Lung microvascular endothelial cell (primary cell): ENCODE measurements around the gene RMI2. TPM values are rescaled to one million over a fixed set of nuclear protein-coding genes. Genes with fewer than 3 reads are reported as not detected.
A peak's percentile ranks its signal among the peaks of the same experiment; 100 is the strongest.
"Not testable (repeated sequence)": the region's sequence is repeated elsewhere in the genome, so short reads cannot be mapped to it uniquely, and the experiment has no call there.

ENCODE experiments used
- DNase-seq, 2 donors: peaks; one replicate each; pipeline versions ENCODE4 v3.0.0 to v3.0.0-alpha.2; 2010; ENCODE audit warnings: low read depth in 2 of 2
- total RNA-seq: library from RNA; depleted of rRNA; stranded (reverse); fragments of >200 nt; gene quantifications from 2 replicates; pipeline ENCODE4 v1.2.1, GENCODE V29; 2014

RMI2 gene
- total RNA-seq, 1 donor from 2014 or later, result 0.99 TPM

DNA sequence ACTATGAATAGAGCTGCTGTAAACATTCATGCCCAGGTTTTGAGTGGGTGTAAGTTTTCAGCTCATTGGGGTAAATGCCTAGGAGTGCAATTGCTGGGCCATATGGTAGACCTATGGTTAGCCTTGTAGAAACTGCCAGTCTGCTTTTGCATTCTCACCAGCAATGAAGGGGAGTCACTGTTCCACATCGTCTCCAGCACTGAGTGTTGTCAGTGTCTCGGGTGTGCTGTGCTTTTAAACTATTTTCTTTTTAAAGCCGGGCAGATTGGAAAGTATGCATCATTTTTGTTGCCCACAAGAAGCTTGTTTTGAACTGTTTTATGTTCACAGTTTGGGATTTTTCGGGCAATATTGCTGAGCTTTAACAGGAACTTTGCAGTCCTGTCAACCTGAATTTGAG lies 7.9 kb downstream of the RMI2 start:
- no peak for DNase-seq

DNA sequence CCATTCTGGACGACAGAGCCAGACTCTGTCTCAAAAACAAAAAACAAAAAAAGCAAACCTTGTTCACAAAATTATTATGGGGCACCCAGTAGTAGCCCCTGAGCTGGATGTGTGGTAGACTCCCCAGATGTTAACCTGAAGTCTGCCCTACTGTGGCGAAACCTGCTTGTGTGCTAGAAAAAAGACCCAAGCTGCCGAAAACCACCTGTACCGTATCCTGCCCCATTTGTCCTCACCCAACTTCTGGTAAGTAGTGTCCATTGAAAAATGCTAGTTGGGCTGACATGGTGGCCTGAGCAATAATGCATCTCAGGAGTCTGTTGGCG lies 9.1 kb downstream of the RMI2 start:
- no peak for DNase-seq

DNA sequence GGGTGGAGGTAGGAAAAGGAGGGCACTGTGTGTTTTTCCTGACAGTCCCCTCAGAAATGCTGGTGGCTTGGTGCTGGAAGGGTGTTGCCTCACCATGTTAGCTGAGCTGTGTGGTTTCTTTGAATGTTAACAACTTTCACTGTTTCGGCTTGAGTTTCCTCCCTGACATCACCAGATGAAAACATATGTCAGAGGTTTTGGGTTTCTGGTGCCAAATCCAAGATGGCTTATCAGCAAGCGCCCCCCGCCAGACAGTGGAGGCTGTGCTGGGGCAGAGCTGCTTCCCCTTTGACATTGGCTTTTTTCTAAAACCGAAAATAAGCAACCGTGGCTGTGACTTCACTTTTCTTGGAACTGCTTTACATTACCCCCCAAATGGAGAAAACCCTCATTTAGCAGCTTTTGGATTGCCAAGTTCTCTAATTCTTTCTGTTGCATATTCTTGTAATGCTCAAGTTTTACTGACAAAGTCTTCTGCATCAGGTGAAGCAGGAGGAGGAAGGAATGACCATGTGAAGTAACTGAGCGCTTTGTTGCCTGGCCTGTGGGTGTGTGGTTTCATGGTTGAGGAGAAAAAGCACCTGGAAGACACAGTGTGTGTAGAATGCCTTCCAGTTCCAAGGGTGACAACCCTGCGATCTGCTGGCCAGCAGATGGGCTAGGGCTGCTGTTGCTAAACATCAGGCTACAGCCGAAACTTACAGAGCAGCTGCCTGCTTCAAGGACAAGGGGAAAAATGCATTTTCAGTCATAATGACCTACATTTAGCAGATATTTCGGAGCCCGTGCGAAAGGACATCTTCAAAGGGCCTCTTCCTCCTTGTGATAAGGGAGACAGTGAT lies 9.7 kb downstream of the RMI2 start:
- no peak for DNase-seq

DNA sequence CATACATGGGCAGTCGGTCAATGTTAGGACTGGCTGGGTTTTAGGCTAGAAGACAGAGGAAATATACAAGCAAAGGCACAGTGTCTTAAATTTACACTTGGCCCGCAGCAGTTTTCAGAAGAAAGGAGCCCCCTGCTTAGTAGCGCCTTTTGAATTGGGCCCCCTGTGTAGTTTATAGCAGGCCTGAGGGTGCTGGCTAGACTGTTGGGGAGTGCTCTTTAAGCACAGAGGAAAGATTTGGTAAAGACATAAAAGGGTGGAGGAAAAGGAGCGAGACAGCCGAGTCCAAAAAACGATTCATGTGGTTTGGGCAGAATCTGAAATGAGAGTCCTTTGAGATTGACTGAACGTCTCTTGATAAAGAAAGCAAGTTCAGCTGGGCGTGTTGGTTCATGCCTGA lies 10.6 kb downstream of the RMI2 start:
- no peak for DNase-seq

DNA sequence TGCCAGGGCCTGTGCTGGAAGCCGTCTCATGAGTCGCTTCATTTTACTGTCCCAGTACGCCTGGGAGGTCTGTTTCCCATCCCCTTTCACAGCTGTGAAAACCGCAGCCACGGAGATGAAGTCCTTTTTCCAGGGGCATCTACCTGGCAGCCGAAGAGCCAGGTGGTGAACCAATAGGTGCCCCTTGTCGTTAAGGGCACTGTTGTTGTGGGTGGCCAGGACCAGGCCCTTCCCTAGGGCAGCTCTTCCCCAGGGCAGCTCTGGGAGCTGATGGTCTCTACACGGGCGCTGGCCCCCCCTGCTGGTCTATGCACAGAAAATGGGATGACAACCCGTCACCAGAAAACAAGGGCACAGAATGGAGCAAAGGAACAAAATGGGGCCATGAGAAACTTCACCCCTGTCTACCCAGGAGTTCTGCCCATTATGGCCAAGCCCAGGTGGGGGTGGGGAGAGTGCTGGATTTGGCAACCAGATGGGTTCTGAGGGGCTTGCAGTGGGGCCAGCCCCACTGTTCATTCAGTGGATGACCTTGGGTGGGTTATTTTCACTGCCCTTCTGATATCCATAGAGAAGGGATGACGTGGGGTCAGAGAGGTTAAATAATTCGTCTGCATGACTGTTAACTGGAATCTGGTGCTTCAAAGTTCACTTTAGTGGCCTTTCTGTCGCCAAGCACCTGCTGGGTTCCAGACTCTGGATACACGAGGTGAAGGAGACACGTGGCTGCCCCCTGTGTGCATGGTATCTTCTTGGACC lies 11.5 kb downstream of the RMI2 start:
- DNase-seq, result peak; percentile 69 to 70

DNA sequence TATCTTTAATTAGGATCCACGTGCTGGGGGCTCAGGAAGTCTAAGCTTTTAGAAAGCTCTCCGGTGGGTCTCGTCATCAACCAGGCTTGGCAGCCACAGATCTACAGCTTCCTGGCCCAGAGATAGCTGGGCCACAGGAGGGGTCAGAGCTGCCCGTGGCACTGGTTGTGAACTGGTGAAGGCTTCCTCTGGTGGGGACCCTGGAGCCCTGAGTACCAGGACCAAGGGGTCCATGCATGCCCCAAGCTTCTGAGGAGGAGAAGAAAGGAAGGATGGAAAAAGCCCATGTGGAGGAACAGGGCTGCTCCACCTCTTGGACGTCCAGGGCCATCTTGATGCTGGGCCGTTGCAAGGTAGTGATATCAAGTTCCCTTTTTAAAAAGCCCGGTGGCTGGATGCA lies 13.3 kb downstream of the RMI2 start:
- DNase-seq, result no peak

DNA sequence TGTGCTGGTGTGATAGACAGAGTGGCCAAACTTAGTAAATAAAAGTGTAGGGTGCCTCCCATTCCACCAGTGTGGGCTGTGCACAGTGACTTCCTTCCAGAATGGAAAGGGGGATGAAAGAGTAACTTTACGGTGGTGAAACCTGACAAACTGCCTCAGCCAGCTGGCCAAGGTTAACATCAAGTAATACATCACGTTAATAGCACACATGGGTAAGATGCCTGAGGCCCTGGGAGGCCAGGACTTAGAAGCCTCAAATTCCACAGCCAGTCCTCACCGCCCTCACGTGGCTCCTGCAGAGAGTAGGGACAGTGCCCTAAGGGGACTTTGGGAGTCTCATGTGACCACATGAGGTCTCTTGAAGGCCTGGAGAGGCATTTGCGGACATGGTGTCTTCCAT lies 14.1 kb downstream of the RMI2 start:
- no peak for DNase-seq

DNA sequence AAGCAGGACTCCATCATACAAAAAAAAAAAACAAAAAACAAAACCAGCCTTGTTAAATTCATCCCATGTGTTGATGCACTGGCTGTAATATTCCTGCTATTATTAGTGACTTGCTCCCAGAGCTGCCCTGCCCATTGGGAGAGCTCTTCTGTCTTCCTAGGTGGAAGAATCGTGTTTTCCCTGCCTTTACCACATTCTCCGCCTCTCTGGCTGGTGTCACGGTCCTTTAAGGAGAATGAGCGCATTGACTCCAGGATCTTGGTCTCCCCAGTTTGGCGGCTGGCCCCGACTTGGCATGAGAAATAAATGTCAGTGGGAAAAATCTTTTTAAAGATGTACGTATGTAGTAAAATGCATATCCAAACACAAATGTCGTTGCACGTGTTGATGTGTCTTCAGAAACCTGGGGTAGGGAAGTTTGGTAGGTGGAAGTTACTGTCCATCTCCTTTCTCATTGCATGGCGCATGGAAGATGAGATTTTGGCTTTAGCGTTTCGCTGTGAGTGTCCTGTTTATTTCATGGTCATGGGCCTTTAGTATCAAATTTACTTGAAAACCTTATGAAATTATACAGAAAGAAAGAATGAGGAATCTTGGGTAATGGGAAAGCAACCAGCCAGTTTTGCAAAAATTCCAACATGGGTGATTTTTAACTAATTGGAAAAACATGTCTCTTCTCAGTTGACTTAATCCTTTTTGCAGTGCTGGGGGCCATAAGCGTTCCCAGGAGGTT lies 15.5 kb downstream of the RMI2 start:
- no peak for DNase-seq

DNA sequence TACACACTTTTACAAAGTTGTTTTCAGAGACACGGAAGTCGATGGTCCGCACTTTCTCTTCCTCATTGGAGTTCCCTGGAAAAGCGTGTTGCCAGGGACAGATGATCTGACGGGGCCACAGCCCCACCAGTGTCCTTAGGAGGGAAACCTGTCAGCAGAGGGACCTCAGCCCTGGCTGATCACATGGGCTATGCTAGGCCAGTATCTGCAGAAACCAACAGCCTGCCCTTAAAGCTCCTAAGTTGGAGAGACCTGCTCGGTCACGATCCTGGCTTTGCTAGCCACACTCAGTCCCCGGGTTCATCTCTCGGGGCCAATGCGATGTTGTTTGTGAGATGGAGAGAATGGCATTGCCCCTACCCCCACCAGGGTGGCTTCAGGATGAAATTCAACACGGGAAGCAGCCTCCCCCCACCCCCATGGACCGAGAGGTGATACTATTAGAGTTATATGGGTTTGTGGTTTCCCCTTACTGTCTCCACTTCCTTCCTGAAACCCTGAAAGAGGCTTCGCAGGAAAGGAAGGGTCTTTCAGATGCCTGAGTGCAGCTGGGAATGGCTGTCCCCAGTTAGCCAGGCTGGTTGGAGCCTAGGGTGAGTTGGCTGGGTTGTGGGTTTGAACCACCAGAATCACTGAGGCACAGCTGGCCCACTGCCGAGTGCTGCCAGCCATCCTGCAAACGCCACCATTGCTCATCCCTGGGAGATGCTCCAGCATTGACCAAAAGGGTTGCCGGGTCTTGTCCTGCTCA lies 16.6 kb downstream of the RMI2 start:
- peak in 1 of 2 donors; percentile 20 for DNase-seq

DNA sequence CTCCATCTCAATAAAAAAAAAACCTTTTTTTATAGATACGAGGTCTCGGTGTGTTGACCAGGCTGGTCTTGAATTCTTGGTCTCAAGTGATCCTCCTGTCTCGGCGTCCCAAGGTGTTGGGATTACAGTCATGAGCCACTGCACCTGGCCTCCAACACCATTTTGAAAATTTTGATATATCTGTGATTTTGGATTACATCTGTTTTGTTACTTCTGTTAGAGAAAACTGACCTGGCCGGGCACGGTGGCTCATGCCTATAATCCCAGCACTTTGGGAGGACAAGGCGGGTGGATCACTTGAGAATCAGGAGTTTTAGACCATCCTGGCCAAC lies 18.6 kb downstream of the RMI2 start:
- DNase-seq, result no peak

DNA sequence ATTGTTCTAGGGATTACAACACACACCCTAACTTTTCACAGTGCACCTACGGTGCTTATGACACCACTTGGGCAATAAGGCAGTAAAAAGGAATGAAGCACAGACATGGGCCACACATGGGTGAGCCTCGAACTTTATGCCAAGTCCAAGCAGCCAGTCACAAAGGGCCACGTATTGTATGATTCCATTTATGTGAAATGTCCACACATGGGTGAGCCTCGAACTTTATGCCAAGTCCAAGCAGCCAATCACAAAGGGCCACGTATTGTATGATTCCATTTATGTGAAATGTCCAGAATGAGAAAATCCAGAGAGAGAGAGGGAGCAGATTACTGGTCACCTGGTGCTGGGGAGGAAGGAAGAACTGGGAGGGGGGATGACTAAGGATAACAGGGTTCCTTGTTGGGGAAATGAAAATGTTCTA lies 22.2 kb downstream of the RMI2 start:
- DNase-seq, result no peak

DNA sequence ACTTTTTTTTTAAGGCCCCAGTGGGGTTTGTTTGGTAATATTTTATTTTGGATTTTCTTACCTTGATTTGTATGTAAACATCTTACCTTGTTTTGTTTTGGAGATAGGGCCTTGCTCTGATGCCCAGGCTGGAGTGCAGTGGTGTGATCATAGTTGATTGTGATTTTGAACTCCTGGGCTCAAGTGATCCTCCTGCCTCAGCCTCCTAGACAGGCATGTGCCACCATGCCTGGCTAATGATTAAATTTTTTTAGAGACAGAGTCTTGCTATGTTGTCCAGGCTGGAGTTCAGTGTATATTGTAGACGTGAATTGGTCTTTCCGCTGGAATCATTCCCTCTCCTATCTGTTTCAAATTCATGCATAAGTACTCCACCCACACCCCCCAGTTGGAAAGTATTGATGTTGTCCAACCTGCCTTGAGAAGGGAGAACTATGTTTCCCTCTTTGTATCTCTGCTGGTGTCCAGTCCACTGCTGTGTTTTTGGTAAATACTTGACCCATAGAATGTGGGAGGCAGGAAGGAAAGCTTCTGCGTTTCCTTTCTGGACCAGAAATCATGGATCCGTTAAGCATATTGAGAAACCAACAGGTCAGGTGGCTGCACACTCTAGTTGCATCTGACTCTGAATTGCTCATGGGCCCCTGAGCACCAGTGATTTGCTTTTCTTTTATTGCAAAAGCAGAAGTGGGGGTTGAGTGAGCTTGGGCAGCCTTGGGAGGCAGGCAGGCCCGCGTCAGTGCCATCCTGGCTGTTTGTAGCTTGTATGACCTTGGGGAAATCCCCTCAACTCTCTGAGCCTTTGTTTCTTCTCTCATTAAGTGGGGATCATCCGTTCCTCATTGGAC lies 25.0 kb downstream of the RMI2 start:
- DNase-seq, result no peak

DNA sequence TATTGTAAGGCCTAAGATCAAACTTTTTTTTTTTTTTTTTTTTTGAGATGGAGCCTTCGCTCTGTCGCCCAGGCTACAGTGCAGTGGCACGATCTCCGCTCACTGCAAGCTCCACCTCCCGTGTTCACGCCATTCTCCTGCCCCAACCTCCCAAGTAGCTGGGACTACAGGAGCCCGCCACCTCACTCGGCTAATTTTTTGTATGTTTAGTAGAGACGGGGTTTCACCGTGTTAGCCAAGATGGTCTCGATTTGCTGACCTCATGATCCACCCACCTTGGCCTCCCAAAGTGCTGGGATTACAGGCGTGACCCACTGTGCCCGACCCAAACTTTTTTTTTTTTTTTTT lies 25.6 kb downstream of the RMI2 start:
- DNase-seq, result not testable (repeated sequence)

DNA sequence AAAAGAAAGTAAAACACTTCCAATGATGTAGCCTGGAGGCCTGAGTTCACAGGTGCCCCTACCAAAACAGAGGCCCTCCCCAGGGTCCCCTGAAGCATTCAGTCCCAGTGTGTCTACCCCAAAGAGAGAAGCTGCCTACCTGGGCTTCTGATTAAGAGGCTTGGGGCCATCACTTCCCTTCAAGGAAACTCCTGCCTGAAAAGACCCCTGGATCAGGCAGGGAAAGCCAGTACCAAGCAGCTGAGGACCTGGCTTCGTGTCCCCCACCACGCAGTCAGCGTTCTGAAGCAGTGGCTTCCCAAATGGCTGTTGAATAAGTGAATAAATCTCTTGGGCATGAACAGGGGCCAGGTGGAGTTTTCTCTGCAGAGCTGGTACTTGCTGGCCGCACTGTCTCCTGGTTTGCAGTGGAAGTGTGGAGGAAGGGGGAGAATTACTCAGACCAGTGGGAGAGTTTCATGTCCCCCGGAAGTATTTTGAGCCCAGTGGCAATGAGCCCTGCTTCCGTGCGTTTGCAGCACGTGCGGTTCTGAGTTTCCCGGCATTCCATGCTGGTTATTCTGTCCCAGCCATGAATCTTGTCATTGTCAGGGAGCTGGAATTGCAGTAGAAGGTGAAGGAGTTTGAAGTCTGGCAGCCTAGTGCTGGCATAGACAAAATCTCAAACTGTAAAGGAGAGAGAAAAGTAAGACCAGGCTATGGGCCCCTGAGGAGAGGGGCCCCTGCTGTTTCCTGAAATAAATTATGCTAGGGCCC lies 27.0 kb downstream of the RMI2 start:
- DNase-seq, result no peak

DNA sequence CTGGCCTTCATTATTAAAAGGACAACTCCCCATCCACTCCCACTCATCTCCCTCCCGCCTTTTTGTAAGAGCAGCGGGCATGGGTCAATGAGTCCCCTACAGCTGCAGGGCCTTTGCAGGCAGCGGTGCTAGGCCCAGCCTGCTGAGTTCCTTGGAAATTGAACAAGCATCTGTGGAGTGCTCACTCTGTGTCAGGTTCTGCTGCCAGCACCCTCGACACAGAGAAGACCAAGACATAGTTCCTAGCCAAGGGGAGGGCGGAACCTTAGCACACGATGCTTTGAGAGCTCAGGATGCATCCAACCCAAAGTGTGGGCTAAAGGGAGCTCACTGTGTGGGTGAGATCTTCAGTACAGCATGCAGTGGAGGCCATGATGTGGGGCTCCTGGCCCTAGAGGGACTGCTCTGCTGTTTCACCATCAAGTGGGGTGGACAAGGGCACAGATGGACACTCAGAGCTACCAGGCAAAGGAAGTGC lies 27.6 kb downstream of the RMI2 start:
- no peak for DNase-seq

DNA sequence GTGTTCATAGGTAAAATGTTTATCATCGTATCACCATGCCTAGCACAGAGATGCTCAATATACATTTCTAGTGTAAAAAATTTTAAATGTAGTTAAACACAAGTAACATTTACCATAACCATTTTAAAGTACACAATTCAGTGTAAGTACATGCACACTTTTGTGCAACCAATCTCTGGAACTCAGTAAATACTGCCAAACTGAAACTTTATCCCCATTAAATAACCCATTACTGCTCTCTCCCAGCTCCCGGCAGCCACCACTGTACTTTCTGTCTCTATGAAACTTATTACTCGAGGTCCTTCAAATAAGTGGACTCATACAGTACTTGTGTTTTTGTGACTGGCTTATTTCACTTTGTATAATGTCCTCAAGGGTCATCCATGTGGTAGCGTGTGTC lies 29.0 kb downstream of the RMI2 start:
- no peak for DNase-seq

DNA sequence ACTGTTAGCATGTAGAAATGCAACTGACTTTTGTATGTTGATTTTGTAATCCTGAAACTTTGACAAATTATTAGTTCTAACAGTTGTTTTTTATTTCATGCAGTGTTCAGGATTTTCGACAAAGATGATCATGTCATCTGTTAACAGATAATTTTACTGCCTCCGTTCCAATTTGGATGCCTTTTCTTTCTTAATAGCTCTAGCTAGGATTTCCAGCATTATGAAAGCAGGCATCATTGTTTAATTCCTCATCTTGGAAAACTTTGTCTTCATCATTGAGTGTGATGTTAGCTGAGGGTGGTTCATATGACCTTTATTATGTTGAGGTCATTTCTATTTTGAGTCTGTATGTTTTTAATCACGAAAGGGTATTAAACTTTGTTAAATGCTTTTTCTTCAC lies 31.9 kb downstream of the RMI2 start:
- no peak for DNase-seq

DNA sequence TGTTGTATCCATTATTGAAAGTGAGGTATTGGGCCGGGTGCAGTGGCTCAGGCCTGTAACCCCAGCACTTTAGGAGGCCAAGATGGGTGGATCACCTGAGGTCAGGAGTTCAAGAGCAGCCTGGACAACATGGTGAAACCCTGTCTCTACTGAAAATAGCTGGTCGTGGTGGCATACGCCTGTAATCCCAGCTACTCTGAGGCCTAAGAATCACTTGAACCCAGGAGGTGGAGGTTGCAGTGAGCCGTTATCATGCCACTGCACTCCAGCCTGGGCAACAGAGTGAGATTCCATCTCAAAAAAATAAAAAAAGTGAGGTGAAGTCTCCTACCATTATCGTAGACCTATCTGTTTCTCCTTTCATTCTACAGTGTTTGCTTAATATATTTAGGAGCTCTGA lies 33.7 kb downstream of the RMI2 start:
- DNase-seq, result not testable (repeated sequence)

DNA sequence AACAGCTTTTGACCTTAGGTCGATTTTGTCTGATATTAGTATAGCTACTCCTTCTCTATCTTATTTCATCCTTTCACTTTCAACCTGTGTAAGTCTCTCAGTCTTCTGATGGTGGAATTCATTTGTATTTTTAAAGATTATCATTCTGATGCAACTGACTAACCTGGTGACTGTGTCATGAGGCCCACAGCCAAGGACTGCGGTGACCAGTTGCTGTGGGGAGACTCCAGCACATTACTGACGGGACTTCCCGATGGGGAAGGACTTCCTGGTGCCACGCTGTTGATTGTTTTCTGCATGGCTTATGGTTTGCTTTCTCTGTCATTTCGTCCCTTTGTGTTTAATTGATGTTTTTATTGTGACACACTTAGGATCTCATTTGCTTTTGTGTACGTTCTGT lies 34.2 kb downstream of the RMI2 start:
- peak; percentile 56 to 65 for DNase-seq

DNA sequence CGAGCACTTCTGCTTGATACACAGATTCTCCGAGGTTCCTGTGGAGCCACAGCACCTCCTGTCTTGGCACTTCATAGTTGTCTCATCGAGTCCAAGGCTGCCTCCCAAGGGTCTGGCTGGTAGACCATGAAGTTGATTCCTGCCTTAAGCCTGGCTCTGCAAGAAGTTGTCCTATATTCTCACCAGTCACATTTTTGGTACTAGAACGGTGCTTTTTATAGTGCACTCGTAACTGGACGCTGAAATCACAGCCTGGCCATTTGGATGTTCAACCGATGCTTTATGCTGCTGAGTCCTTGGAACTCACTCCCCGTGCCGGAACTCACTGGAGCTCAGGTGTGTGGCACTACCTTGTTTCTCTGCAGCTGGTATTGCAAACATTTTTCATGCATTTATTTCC lies 35.6 kb downstream of the RMI2 start:
- no peak for DNase-seq
